DOHH2 (cell line): ENCODE measurements around the gene GRPR.

Source experiments
- H3F3A ChIP-seq: fragments of 200-600 bp; sonication (generic), shearing (Covaris generic); 2 replicates; pipeline ENCODE4 v1.6.0; 2016; ENCODE audit warnings: antibody characterized with exemption, mild to moderate bottlenecking; ENCODE audit not compliant: control insufficient read depth, insufficient read depth
- H3K27ac ChIP-seq: fragments of 200-600 bp; sonication (generic); 2 replicates; pipeline ENCODE4 v1.5.1; 2014; ENCODE audit warnings: low read depth, mild to moderate bottlenecking, low read length, moderate library complexity
- H3K27me3 ChIP-seq: fragments of 200-600 bp; sonication (generic); 2 replicates; pipeline ENCODE4 v1.6.1; 2014; ENCODE audit warnings: mild to moderate bottlenecking, low read length, mixed read lengths; ENCODE audit not compliant: control insufficient read depth
- H3K36me3 ChIP-seq: fragments of 200-600 bp; sonication (generic); 2 replicates; pipeline ENCODE4 v1.6.1; 2014; ENCODE audit warnings: mild to moderate bottlenecking, low read length, moderate library complexity, mixed read lengths; ENCODE audit not compliant: control insufficient read depth
- H3K4me1 ChIP-seq: fragments of 200-600 bp; sonication (generic); 2 replicates; pipeline ENCODE4 v1.6.1; 2014; ENCODE audit warnings: mild to moderate bottlenecking, low read length, mixed read lengths; ENCODE audit not compliant: control insufficient read depth
- H3K4me2 ChIP-seq: fragments of 200-600 bp; sonication (generic); 2 replicates; pipeline ENCODE4 v1.6.0; 2014; ENCODE audit warnings: mild to moderate bottlenecking, low read length, moderate library complexity
- H3K4me3 ChIP-seq: fragments of 200-600 bp; sonication (generic); 2 replicates; pipeline ENCODE4 v1.5.1; 2014; ENCODE audit warnings: mild to moderate bottlenecking, low read length, mixed read lengths
- H3K79me2 ChIP-seq: fragments of 200-600 bp; sonication (generic); 2 replicates; pipeline ENCODE4 v1.6.1; 2014; ENCODE audit warnings: mild to moderate bottlenecking, low read length, mixed read lengths; ENCODE audit not compliant: control insufficient read depth
- H3K9me2 ChIP-seq: fragments of 200-600 bp; sonication (generic); replicated peaks from 2 replicates; pipeline ENCODE4 v1.6.1; 2014; ENCODE audit warnings: mild to moderate bottlenecking, low read length, mixed read lengths; ENCODE audit not compliant: control insufficient read depth
- H3K9me3 ChIP-seq: fragments of 200-600 bp; sonication (generic); 2 replicates; pipeline ENCODE4 v1.6.1; 2014; ENCODE audit warnings: antibody characterized with exemption, low read length, mixed read lengths; ENCODE audit not compliant: control insufficient read depth, insufficient read depth
- H4K20me1 ChIP-seq: fragments of 200-600 bp; sonication (generic); 2 replicates; pipeline ENCODE4 v1.6.0; 2014; ENCODE audit warnings: low read depth, mild to moderate bottlenecking, antibody characterized with exemption, low read length, moderate library complexity; ENCODE audit not compliant: control insufficient read depth, insufficient read depth
- CTCF ChIP-seq: fragments of 200-600 bp; sonication (generic); IDR thresholded peaks from one replicate; pipeline ENCODE4 v1.5.1; 2014; ENCODE audit warnings: antibody characterized with exemption, mild to moderate bottlenecking, low read depth, low read length; ENCODE audit not compliant: poor library complexity, severe bottlenecking
- EZH2phosphoT487 ChIP-seq: fragments of 200-600 bp; sonication (generic); IDR thresholded peaks from 2 replicates; pipeline ENCODE4 v1.6.1; 2017; ENCODE audit warnings: borderline replicate concordance, mild to moderate bottlenecking, antibody characterized with exemption, low read length, moderate library complexity, mixed read lengths

GRPR gene

GRCh38 chrX:16188687-16189086 is 65.3 kb downstream of the GRPR start:
- H3K27ac ChIP-seq: no peak overlapping the region
- H3K79me2 ChIP-seq: no peaks in the 10 kb centered on the region
- no peaks in the 10 kb centered on the region for H3F3A ChIP-seq
- no peak overlapping the region for H3K4me3 ChIP-seq
- no peak overlapping the region for H3K4me2 ChIP-seq
- H4K20me1 ChIP-seq: no peaks in the 10 kb centered on the region
- no peaks in the 10 kb centered on the region for H3K4me1 ChIP-seq
- TF ChIP-seq EZH2phosphoT487 (no peak), CTCF (no peak)
- no peaks in the 10 kb centered on the region for H3K9me3 ChIP-seq
- H3K36me3 ChIP-seq: no peaks in the 10 kb centered on the region
- no peaks in the 10 kb centered on the region for H3K27me3 ChIP-seq
- no peaks in the 10 kb centered on the region for H3K9me2 ChIP-seq

GRCh38 chrX:16191605-16192004 is 68.2 kb downstream of the GRPR start:
- H4K20me1 ChIP-seq: no peaks in the 10 kb centered on the region
- H3K27me3 ChIP-seq: no peaks in the 10 kb centered on the region
- H3K4me1 ChIP-seq: no peaks in the 10 kb centered on the region
- H3K27ac ChIP-seq: no peak overlapping the region
- H3K79me2 ChIP-seq: no peaks in the 10 kb centered on the region
- no peak for TF ChIP-seq CTCF
- no peaks in the 10 kb centered on the region for H3K36me3 ChIP-seq
- H3K4me3 ChIP-seq: no peak overlapping the region
- H3K4me2 ChIP-seq: no peak overlapping the region
- no peaks in the 10 kb centered on the region for H3K9me2 ChIP-seq
- no peaks in the 10 kb centered on the region for H3K9me3 ChIP-seq
- no peaks in the 10 kb centered on the region for H3F3A ChIP-seq

- Histone ChIP-seq H3K9me2 (no peaks in the 10 kb centered on the region), H3K9me3 (no peaks in the 10 kb centered on the region), H4K20me1 (no peaks in the 10 kb centered on the region), H3K27ac (no peak overlapping the region), H3K27me3 (no peaks in the 10 kb centered on the region), H3F3A (no peaks in the 10 kb centered on the region), H3K4me3 (no peak overlapping the region), H3K79me2 (no peaks in the 10 kb centered on the region), H3K4me1 (no peaks in the 10 kb centered on the region), H3K36me3 (no peaks in the 10 kb centered on the region), H3K4me2 (no peak overlapping the region)
- TF ChIP-seq CTCF (no peak), EZH2phosphoT487 (no peak)
Observed at GRCh38 chrX:16196829-16197228, 73.5 kb downstream of the GRPR start.

GRCh38 chrX:16199343-16199742 is 76.0 kb downstream of the GRPR start:
- Histone ChIP-seq H3F3A (no peaks in the 10 kb centered on the region), H3K27ac (no peak overlapping the region), H3K4me1 (no peaks in the 10 kb centered on the region), H3K9me3 (no peaks in the 10 kb centered on the region), H3K4me3 (no peak overlapping the region), H3K27me3 (no peaks in the 10 kb centered on the region), H4K20me1 (no peaks in the 10 kb centered on the region), H3K9me2 (no peaks in the 10 kb centered on the region), H3K36me3 (no peaks in the 10 kb centered on the region), H3K4me2 (no peak overlapping the region), H3K79me2 (no peaks in the 10 kb centered on the region)
- TF ChIP-seq CTCF (no peak), EZH2phosphoT487 (no peak)
